ENCODE measurements around the gene SFMBT2.
"Not testable (repeated sequence)": the region's sequence is repeated elsewhere in the genome, so short reads cannot be mapped to it uniquely, and the experiment has no call there.

Gene SFMBT2

DNA sequence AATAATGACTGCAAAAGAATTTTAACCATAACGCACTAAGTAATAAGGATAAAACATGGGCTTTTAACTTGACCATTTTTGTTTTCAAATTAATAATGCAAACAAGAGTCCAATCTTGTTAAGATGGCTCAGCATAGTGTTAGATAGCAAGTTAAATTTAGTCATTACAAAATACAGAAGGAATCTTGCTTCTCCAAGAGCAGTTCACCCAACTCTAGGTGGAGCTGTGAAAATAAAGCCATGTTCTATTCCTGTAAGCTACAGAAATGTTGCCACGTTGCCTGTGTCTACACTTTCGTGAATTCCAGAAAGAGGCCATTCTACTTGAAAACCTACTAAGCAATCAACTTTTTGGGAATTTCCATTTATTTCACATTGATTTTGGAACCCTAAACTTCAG, 191.9 kb downstream of the SFMBT2 start:
- in situ Hi-C loops (cut with MboI; ENCODE audit: low pct_unique_long_range_greater_than_20kb, low sequenced_read_pairs), result no loop called here
- DNase-seq, result no peak

DNA sequence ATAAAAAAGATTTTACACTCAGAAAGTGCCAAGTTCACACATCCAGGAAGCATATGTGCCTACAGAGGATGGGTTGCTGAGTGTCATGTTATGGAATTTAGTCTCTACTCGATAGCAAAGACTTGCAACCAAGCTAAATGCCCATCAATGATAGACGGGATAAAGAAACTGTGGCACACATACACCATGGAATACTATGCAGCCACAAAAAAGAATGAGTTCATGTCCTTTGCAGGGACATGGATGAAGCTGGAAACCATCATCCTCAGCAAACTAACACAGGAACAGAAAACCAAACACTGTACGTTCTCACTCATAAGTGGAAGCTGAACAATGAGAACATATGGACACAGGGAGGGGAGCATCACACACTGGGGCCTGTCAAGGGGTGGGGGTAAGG, 198.1 kb downstream of the SFMBT2 start:
- in situ Hi-C loops (cut with MboI; ENCODE audit: low pct_unique_long_range_greater_than_20kb, low sequenced_read_pairs); DNase-seq: not testable (repeated sequence)

DNA sequence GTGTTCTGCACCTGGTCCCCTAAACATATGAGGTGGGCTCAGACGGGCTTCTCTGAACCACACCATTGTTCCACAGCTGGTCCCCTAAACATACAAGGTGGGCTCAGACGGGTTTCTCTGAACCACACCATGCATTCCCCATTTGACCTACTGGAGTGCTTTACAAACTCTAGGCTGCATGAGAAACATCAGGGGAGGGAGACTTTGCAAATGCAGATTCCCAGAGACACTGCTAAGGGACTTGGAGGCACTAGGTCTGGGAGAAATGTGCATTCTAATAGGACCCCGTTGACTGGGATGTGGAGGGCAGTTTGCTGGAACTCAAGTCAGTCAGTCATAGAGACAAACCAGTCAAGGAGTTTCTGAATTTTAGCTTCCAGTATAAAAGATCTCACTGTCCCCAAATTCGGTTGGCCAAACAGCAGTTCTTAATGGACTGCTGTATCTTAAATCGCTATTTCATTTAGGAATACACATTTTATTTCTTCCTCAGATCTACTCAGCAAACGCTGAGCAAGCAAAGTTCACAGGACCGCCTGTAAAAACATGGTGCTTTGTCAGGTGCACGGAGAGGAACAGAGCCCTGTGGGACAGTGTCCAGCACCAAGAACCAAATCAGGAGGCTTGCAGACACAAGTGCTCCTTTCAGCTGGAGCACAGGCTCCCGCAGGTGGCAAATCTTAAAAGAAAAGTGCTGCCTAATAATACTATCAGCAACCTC, 198.8 kb downstream of the SFMBT2 start:
- no peak for DNase-seq
- in situ Hi-C loops (cut with MboI; ENCODE audit: low pct_unique_long_range_greater_than_20kb, low sequenced_read_pairs), result no loop called here

DNA sequence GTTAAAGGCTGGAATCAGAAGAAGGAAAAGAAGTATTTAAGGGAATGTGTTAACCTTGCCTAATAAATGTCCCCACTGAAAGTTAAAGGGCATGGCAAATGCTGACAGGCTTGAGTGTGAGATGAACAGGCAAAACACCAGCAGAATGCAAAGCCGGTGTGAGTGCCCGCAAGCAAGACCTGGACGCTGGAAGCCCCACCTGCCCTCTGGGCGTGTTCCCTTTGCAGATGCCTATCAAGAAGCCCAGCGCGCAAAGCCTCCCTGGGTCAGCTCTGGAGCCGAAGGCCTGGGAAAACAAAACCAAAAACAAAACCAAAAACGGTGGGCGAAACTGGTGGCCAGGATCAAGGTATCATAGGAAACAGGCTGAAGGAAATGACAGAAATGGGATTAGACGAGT, 200.3 kb downstream of the SFMBT2 start:
- in situ Hi-C loops (cut with MboI; ENCODE audit: low pct_unique_long_range_greater_than_20kb, low sequenced_read_pairs), result no loop called here
- no peak for DNase-seq

DNA sequence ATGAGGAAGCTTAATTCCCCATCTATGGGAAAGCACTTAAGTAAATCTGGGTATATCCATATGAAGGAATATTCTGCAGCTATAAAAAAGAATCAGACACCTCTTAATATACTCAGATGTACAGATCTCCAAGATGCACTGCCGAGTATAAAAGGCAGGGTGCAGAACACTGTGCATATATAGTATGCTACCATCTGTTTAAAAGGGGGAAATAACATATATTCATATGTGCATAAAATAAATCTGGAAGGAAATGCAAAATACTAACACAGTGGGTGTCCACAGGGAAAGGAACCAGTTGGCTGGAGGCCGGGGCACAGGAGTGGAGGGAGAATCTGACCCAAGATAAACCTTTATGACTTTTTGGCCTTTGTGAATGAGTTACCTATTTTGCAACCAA, 201.4 kb downstream of the SFMBT2 start:
- DNase-seq, result no peak
- in situ Hi-C loops (cut with MboI; ENCODE audit: low pct_unique_long_range_greater_than_20kb, low sequenced_read_pairs), result no loop called here

DNA sequence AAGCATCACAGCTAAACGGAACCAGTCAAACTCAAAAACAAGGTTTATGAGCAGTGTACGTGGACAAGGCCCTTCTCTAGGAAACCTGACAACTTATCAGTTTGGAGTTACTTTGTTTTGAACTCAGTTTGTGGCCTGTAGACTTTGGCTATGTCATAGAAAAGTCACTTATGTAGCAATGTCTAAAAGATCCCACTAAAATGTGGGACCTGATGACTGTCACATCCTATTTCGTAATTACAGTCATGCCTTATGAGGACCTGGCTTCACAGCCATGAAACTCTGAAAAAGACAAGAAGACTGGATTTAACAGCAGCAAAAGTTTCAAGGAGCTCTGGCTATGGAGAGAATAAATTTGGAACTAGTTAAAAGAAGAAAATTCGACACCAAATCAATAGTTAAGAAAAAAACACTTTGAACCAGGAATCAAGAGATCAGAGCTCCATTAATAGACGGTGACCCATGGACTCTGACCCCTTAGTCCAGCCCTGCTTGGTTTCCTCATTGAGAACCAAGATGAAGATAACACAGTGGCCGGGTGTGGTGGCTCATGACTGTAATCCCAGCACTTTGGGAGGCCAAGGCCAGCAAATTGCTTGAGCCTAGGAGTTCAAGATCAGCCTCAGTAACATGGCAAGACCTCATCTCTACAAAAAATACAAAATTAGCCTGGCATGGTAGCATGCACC, 204.3 kb downstream of the SFMBT2 start:
- in situ Hi-C loops (cut with MboI; ENCODE audit: low pct_unique_long_range_greater_than_20kb, low sequenced_read_pairs), result no loop called here

DNA sequence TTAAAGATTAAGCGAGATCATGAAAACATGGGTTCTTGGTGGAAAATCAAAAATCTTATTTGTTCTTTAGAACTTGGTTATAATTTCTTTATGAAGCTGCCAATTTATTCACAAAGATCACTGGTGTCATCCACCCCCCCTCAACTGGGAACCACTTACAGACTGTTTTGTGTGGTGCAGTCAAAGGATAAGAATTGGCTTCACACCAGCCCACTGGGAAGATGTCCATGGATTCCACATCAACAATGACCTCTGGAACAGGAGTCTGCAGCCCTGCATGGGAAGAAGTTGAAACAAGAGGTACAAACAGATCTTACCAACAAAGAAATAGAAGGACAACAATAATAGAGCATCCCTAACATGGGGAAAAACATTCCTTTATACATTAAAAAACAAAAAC, 205.2 kb downstream of the SFMBT2 start:
- in situ Hi-C loops (cut with MboI; ENCODE audit: low pct_unique_long_range_greater_than_20kb, low sequenced_read_pairs), result no loop called here
- DNase-seq, result no peak

More for the DNA sequence above, 204.3 kb downstream of the SFMBT2 start:
- no peak for DNase-seq

DNA sequence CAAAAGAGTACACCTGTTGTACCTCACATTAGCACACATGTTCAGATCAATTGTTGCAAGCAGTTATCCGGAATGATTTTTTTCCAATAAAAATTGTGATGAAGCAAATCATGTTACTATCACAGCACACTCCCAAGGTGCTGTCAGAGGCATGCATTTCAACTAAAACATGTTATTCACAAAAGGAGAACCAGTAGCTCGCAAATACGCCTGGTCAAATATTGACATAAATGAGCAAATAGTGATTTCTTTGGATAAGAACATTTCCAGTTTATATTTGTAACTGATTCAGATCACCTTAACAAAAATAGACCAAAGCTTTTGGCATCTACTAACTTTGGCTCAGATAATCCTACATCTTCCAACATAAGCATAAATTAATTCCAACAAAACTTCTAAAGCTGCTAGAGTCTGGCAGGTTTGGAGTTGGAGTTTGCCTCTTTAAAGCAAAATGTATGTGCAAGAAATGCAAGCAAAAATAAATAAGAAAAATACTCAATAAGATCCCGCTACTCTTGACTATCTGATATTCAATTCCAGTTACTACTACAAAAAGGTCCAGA, 208.0 kb downstream of the SFMBT2 start:
- in situ Hi-C loops (cut with MboI; ENCODE audit: low pct_unique_long_range_greater_than_20kb, low sequenced_read_pairs), result no loop called here
- no peak for DNase-seq

DNA sequence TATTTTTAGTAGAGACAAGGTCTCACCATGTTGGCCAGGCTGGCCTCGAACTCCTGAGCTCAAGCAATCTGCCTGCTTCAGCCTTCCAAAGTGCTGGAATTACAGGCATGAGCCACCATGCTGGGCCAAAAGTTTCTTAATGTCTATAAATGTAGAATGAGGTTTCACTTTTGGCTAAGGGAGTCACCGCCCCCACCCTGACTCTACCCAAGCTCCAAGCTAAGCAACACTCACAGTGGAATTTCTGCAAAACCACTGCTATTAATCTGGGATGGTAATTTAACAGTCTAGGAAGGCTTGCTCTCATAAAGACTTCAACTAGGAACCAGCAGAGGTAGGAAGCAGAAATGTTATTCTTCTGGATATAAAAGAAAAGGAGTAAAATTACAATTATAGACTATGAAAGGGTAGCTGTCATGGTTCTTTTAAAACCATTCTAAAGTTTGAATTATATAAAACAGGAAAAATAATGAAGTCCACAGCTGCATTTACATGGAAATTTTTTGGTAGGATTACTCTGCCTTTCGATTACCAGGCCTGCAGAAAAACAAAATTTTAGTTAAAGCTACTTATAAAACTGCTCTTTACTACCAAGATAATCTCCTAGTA, 211.6 kb downstream of the SFMBT2 start:
- no peak for DNase-seq
- in situ Hi-C loops (cut with MboI; ENCODE audit: low pct_unique_long_range_greater_than_20kb, low sequenced_read_pairs), result no loop called here

DNA sequence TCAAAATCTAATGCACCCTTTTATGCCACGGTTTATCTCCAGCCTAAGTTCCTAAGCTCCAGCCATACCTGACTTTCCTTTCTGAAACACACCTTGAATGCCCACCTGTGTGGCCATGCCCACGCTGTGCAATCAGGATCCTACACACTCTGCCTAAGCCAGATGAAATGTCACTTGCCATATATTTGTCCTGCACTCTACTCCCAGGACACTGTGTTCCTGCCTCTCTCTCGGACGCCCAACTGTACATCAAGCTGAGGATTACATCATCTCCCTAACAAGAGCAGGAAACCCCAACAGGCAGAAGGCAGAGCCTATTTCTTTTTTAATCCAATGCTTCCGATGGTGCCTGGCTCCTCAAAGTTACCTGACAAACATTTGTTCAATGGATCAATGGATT, 214.6 kb downstream of the SFMBT2 start:
- DNase-seq, result no peak
- in situ Hi-C loops (cut with MboI; ENCODE audit: low pct_unique_long_range_greater_than_20kb, low sequenced_read_pairs), result no loop called here

DNA sequence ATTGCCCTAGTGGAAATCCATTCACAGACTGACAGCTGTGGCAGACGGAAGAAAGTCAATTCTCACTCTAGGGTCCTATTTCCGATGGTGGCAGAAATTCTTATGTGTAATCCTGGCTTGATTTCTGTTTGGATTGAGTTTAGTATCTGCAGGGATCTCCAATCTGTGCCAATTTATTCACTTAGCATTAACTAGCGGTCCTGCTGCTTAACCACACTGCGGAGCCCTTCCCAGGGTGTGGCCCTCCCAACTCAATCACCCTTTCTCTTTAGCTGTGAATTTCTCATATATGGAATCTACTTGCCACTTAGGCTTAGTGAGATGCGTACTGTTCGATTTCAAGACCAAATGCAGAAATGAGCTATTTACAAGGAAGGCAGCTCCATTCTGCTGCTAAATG, 215.7 kb downstream of the SFMBT2 start:
- no peak for DNase-seq
- in situ Hi-C loops (cut with MboI; ENCODE audit: low pct_unique_long_range_greater_than_20kb, low sequenced_read_pairs), result no loop called here

DNA sequence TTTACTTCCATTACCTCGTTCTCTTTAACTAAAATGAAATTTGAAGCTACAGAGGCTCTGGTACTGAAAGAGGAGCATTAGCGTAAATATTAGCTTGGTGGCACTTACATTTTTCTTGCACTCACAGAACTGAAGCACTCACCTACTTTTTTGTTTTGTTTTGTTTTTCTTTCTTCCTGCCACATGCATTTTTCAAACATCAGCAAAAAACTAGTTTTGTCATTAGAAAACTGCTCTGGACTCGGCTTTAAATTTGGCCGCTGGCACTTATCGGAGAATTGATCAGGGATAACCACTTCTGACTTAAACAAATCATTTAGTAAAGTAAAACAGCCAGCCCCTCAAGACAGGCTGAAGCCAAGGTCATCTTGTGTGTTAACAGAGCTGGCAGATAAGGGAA, 216.3 kb downstream of the SFMBT2 start:
- DNase-seq, result no peak
- in situ Hi-C loops (cut with MboI; ENCODE audit: low pct_unique_long_range_greater_than_20kb, low sequenced_read_pairs), result no loop called here

DNA sequence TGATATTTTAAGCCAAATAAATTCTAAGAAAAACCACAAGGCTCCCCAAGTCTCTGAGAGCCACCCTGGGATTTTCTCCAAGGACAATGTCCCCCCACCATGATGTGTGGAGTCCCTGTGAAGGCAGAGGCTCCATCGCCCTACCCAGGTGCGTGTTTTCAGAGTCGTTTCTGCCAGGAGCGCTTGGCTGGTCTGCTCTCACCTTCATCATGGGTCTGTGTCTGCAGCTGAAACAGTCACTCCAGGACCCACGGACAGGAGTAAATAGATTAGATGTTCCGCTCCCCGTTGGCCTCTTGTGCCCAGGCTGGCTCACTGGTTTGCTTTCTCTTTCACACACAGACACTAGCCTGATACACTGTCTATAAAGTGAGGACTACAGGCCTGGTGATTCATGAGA, 217.5 kb downstream of the SFMBT2 start:
- no peak for DNase-seq
- in situ Hi-C loops (cut with MboI; ENCODE audit: low pct_unique_long_range_greater_than_20kb, low sequenced_read_pairs), result no loop called here

DNA sequence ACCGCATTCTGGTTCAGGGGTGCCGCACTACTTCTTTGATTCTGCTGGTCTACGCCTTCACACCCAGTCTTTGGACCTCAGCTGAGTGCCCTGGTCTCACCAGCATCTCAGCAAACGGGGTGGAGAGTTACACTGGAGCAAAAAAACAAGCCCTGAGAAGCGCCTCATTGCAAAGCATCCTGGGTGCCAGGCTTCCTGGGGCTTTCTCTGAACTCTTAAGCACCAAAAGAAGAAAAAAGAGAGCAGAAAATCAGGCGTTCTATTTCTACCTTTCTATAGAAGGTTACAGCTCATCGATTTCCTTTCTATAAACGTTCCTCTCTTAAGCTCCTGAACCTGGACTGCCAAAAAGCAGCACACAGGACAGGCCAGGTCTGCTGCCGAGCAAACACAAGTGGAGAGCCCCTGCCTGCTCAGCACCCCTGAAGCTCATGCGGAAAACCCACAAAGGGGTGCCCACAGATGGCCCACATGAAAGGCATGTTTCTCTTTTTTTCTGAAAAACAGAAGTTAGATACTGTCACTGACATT, 217.9 kb downstream of the SFMBT2 start:
- no peak for DNase-seq
- in situ Hi-C loops (cut with MboI; ENCODE audit: low pct_unique_long_range_greater_than_20kb, low sequenced_read_pairs), result no loop called here

DNA sequence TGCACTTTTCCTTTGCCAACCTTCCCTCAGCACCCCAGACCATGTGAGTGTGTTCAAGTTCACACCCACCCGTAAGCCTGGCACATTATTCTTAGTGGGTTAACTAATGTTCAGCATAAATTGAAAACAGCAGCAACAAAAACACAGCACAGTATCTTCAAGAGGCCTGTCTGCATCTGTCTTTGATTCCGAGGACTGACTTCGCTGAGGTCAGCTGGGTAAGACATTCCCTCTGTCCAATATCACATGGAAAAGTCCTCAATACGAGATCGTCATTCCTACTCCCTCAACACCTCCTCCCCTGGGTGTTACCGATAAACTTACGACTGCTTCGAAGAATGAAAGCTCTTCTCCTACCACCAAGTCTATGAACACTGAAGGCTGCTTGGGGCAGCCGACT, 218.8 kb downstream of the SFMBT2 start:
- DNase-seq, result no peak
- in situ Hi-C loops (cut with MboI; ENCODE audit: low pct_unique_long_range_greater_than_20kb, low sequenced_read_pairs), result no loop called here

DNA sequence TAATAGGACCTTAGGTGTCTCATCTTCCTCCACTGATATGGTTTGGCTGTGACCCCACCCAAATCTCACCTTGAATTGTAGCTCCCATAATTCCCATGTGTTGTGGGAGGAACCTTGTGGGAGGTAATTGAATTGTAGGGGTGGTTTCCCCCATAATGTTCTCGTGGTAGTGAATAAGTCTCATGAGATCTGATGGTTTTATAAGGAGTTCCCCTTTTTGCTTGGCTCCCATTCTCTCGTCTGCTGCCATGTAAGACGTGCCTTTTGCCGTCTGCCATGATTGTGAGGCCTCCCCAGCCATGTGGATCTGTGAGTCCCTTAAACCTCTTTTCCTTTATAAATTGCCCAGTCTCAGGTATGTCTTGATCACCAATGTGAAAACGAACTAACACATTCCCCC, 220.1 kb downstream of the SFMBT2 start:
- DNase-seq, result peak; percentile 11
- in situ Hi-C loops (cut with MboI; ENCODE audit: low pct_unique_long_range_greater_than_20kb, low sequenced_read_pairs), result not testable (repeated sequence)

DNA sequence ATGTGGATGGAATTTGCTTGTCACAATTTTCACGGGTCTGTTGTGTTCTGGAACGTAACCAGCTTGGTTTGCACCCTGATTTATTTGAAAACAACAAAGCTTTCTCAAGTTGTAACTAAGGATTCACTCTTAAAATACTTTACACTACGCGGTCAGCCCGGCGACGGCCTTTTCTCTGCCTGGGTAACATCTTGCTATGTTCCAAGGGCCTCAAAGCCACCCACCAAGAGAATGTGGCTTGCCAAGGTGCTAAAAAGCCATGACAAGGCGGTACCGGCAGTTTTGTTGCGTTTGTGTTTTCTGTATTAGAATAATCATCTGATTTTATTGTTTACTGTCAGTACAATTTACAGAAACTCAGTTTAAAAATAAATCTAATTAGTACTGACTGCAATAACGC, 220.9 kb downstream of the SFMBT2 start:
- in situ Hi-C loops (cut with MboI; ENCODE audit: low pct_unique_long_range_greater_than_20kb, low sequenced_read_pairs), result no loop called here
- DNase-seq, result no peak

DNA sequence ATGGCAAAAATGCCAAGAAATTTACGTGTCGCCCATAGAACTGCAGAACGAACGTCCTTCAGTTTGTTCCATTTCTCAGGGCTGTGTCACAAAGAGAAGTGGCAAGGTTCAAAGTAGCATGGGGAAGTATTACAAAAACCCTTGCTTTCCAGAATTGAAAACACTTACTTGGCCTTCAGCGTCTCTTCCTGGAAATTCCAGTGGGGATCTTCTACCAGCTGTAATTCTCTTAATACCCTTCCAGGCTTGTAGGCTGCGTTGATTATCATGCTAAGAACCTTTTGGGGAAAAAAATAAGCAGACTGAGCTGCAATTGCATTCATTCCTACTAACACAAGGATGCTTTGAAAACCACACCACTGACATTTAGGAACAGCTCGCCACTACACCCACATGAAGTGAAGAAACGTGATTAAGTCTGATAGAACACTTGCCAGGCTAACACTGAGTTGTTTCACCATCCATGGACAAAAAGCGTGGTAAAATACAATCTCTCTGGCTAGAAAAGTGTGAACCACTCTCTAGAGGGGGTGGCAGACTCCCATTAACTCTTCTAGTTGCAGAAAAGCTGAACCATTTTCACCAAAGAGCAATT, 222.3 kb downstream of the SFMBT2 start:
- in situ Hi-C loops (cut with MboI; ENCODE audit: low pct_unique_long_range_greater_than_20kb, low sequenced_read_pairs), result no loop called here
- DNase-seq, result no peak

DNA sequence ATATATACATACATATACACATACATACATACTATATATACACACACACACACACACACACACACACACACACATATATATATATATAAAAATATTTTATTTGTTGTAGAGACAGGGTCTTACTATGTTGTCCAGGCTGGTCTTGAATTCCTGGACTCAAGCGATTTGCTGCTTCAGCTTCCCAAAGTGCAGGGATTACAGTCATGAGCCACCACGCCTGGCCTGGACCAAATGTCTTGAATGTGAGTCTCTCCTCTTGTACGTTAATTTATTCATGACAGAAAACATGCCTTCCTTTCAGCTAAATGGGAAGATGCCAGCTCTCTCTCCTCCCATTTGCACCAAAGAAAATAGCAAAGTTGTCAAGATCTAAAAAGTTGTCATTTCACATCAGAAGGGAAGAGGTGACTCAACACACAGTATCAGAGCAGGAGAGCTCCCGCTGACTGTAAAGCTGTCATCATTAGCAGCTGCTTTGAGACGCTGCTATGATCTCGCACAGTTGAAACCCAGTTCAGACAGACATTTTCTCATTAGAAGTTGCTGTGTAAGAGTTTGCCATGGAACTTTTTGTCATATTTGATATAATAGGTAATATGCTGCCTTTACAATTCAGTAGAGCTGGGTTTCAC, 224.3 kb downstream of the SFMBT2 start:
- in situ Hi-C loops (cut with MboI; ENCODE audit: low pct_unique_long_range_greater_than_20kb, low sequenced_read_pairs), result no loop called here
- DNase-seq, result no peak
